ENCODE data around the gene FSHR.

GRCh38 chr2:48939232-48939631 lies 215.1 kb downstream of the FSHR start:
- TF ChIP-seq CTCF (conservative IDR thresholded peaks at IDR 0.05; ENCODE audit: low read depth, low read length) (no peak), EZH2 (IDR thresholded peaks at IDR 0.05; ENCODE audit: borderline replicate concordance, low read depth, low read length, poor library complexity, severe bottlenecking) (no peak)

All from A673 (cell line).